OCI-LY1 (cell line): ENCODE measurements around the gene ARFGAP3.

ENCODE experiments used
- H2AFZ ChIP-seq: fragments of 200-600 bp; sonication (generic), shearing (Covaris generic); 2 replicates; pipeline ENCODE4 v1.6.0; 2014; ENCODE audit warnings: antibody characterized with exemption, mild to moderate bottlenecking, low read length
- H3F3A ChIP-seq: fragments of 200-600 bp; sonication (generic), shearing (Covaris generic); 2 replicates; pipeline ENCODE4 v1.6.0; 2014; ENCODE audit warnings: mild to moderate bottlenecking, antibody characterized with exemption, low read length, moderate library complexity; ENCODE audit not compliant: insufficient read depth
- H3K27ac ChIP-seq: fragments of 200-600 bp; sonication (generic); 2 replicates; pipeline ENCODE4 v1.5.1; 2014; ENCODE audit warnings: low read length, mixed run types, mild to moderate bottlenecking, low read depth; ENCODE audit not compliant: poor library complexity, severe bottlenecking
- H3K27me3 ChIP-seq: fragments of 200-600 bp; sonication (generic); 2 replicates; pipeline ENCODE4 v1.6.0; 2014; ENCODE audit warnings: antibody characterized with exemption, mild to moderate bottlenecking, low read length, moderate library complexity; ENCODE audit not compliant: insufficient read depth
- H3K36me3 ChIP-seq: fragments of 200-600 bp; sonication (generic); 2 replicates; pipeline ENCODE4 v1.6.1; 2014; ENCODE audit warnings: mild to moderate bottlenecking, antibody characterized with exemption, low read length, moderate library complexity, mixed read lengths; ENCODE audit not compliant: insufficient read depth
- H3K4me1 ChIP-seq: fragments of 200-600 bp; sonication (generic); 2 replicates; pipeline ENCODE4 v1.5.1; 2014; ENCODE audit warnings: mild to moderate bottlenecking, low read length, moderate library complexity; ENCODE audit not compliant: insufficient read depth, severe bottlenecking
- H3K4me2 ChIP-seq: fragments of 200-600 bp; sonication (generic), shearing (Covaris generic); 2 replicates; pipeline ENCODE4 v1.6.1; 2014; ENCODE audit warnings: low read length
- H3K4me3 ChIP-seq: fragments of 200-600 bp; sonication (generic); 2 replicates; pipeline ENCODE4 v1.5.1; 2014; ENCODE audit warnings: low read length, low read depth, mild to moderate bottlenecking, mixed read lengths; ENCODE audit not compliant: poor library complexity, severe bottlenecking
- H3K79me2 ChIP-seq: fragments of 200-600 bp; shearing (Covaris generic); 2 replicates; pipeline ENCODE4 v1.6.1; 2016; ENCODE audit warnings: mixed run types, low read length, mixed read lengths; ENCODE audit not compliant: insufficient read depth
- H3K9ac ChIP-seq: fragments of 200-600 bp; sonication (generic), shearing (Covaris generic); 2 replicates; pipeline ENCODE4 v1.6.1; 2014; ENCODE audit warnings: mild to moderate bottlenecking, low read length, mixed read lengths
- H3K9me2 ChIP-seq: fragments of 200-600 bp; sonication (generic), shearing (Covaris generic); 2 replicates; pipeline ENCODE4 v1.6.1; 2014; ENCODE audit warnings: low read depth, mild to moderate bottlenecking, low read length, mixed read lengths
- H3K9me3 ChIP-seq: fragments of 200-600 bp; shearing (Covaris generic); 2 replicates; pipeline ENCODE4 v1.6.1; 2014; ENCODE audit warnings: low read length, mixed read lengths
- H4K20me1 ChIP-seq: fragments of 200-600 bp; sonication (generic), shearing (Covaris generic); 2 replicates; pipeline ENCODE4 v1.6.0; 2016; ENCODE audit warnings: mild to moderate bottlenecking, low read length; ENCODE audit not compliant: insufficient read depth
- CTCF ChIP-seq: fragments of 200-600 bp; sonication (generic), shearing (Covaris generic); IDR thresholded peaks from 2 replicates; pipeline ENCODE4 v1.5.1; 2017; ENCODE audit warnings: mild to moderate bottlenecking, antibody characterized with exemption, low read length, moderate library complexity, mixed read lengths
- EZH2 ChIP-seq: fragments of 200-600 bp; sonication (generic), shearing (Covaris generic); IDR thresholded peaks from 2 replicates; pipeline ENCODE4 v1.8.0; 2017; ENCODE audit warnings: borderline replicate concordance, mixed run types, mild to moderate bottlenecking, antibody characterized with exemption, low read length, moderate library complexity, mixed read lengths

ARFGAP3 gene

GRCh38 chr22:42884616-42885375, 27.7 kb upstream of the ARFGAP3 start:
- TF ChIP-seq EZH2: no peak
- TF ChIP-seq CTCF: no peak
- no peaks in the 10 kb centered on the region for H3K9me2 ChIP-seq
- no peaks in the 10 kb centered on the region for H3F3A ChIP-seq
- no peak overlapping the region for H2AFZ ChIP-seq
- no peak overlapping the region for H3K27ac ChIP-seq
- H3K27me3 ChIP-seq: no peaks in the 10 kb centered on the region
- no peak overlapping the region for H3K9ac ChIP-seq
- no peaks in the 10 kb centered on the region for H3K9me3 ChIP-seq
- no peak overlapping the region for H3K4me2 ChIP-seq
- H3K4me1 ChIP-seq: peaks cover 10% of the 10 kb centered on the region
- H3K36me3 ChIP-seq: peaks cover 6% of the 10 kb centered on the region; the same call in 1 of the 2 replicates
- no peaks in the 10 kb centered on the region for H3K79me2 ChIP-seq
- H4K20me1 ChIP-seq: no peaks in the 10 kb centered on the region
- H3K4me3 ChIP-seq: no peak overlapping the region

- H3K27me3 ChIP-seq: no peaks in the 10 kb centered on the region
- no peak overlapping the region for H2AFZ ChIP-seq
- TF ChIP-seq EZH2 (no peak), CTCF (no peak)
- no peaks in the 10 kb centered on the region for H3K9me3 ChIP-seq
- no peaks in the 10 kb centered on the region for H4K20me1 ChIP-seq
- H3K79me2 ChIP-seq: no peaks in the 10 kb centered on the region
- H3K9me2 ChIP-seq: no peaks in the 10 kb centered on the region
- H3K27ac ChIP-seq: no peak overlapping the region
- H3K4me1 ChIP-seq: peaks cover 10% of the 10 kb centered on the region
- H3F3A ChIP-seq: no peaks in the 10 kb centered on the region
- H3K36me3 ChIP-seq: peaks cover 7% of the 10 kb centered on the region; the same call in 1 of the 2 replicates
- no peak overlapping the region for H3K4me3 ChIP-seq
- H3K9ac ChIP-seq: no peak overlapping the region
- no peak overlapping the region for H3K4me2 ChIP-seq
Observed at GRCh38 chr22:42883970-42884369, 26.9 kb upstream of the ARFGAP3 start.

- Histone ChIP-seq H4K20me1 (no peaks in the 10 kb centered on the region), H3K79me2 (no peaks in the 10 kb centered on the region), H3K27ac (no peak overlapping the region), H3K4me1 (peaks cover 10% of the 10 kb centered on the region), H3K4me2 (no peak overlapping the region), H3K9me2 (no peaks in the 10 kb centered on the region), H3K9me3 (no peaks in the 10 kb centered on the region), H2AFZ (no peak overlapping the region), H3F3A (no peaks in the 10 kb centered on the region), H3K9ac (no peak overlapping the region), H3K27me3 (no peaks in the 10 kb centered on the region), H3K4me3 (no peak overlapping the region), H3K36me3 (peaks cover 14% of the 10 kb centered on the region; the same call in 1 of the 2 replicates)
- TF ChIP-seq EZH2 (no peak), CTCF (no peak)
Observed at GRCh38 chr22:42883121-42883520, 26.0 kb upstream of the ARFGAP3 start.
